Hepatic stellate cell (primary cell): ENCODE results near the gene TTC34.

Experiments used
- DNase-seq: peaks from one replicate; pipeline ENCODE4 v3.0.0; 2011; ENCODE audit warnings: low spot score

TTC34 gene

GRCh38 chr1:2830761-2831425, 29.4 kb upstream of the TTC34 start:
- DNase-seq, result no peak

GRCh38 chr1:2829846-2830615, 28.5 kb upstream of the TTC34 start:
- DNase-seq, result no peak

- no peak for DNase-seq
Observed at GRCh38 chr1:2828586-2829250, 27.2 kb upstream of the TTC34 start.

- DNase-seq, result no peak
Observed at GRCh38 chr1:2826736-2827292, 25.3 kb upstream of the TTC34 start.

- no peak for DNase-seq
Observed at GRCh38 chr1:2826316-2826715, 24.8 kb upstream of the TTC34 start.

GRCh38 chr1:2825487-2826189, 24.1 kb upstream of the TTC34 start:
- no peak for DNase-seq

- DNase-seq, result no peak
Observed at GRCh38 chr1:2824999-2825398, 23.5 kb upstream of the TTC34 start.

- no peak for DNase-seq
Observed at GRCh38 chr1:2823921-2824610, 22.6 kb upstream of the TTC34 start.

GRCh38 chr1:2822621-2823145, 21.2 kb upstream of the TTC34 start:
- DNase-seq, result no peak

- DNase-seq, result peak; percentile 40
Observed at GRCh38 chr1:2821966-2822620, 20.6 kb upstream of the TTC34 start.

GRCh38 chr1:2821373-2821955, 20.0 kb upstream of the TTC34 start:
- DNase-seq, result no peak

GRCh38 chr1:2820731-2821372, 19.4 kb upstream of the TTC34 start:
- DNase-seq, result no peak

GRCh38 chr1:2819831-2820730, 18.6 kb upstream of the TTC34 start:
- no peak for DNase-seq

GRCh38 chr1:2819429-2819828, 17.9 kb upstream of the TTC34 start:
- DNase-seq, result no peak

GRCh38 chr1:2817784-2818564, 16.5 kb upstream of the TTC34 start:
- no peak for DNase-seq

- DNase-seq, result no peak
Observed at GRCh38 chr1:2816786-2817185, 15.3 kb upstream of the TTC34 start.

GRCh38 chr1:2815551-2815950, 14.1 kb upstream of the TTC34 start:
- no peak for DNase-seq

GRCh38 chr1:2814511-2815075, 13.1 kb upstream of the TTC34 start:
- DNase-seq, result no peak
